Thoracic aorta (tissue), 2 donors: ENCODE results near the gene CCNQ. TPM values are rescaled to one million over a fixed set of nuclear protein-coding genes. Genes with fewer than 3 reads are reported as not detected.

Source experiments
- ATAC-seq: fragments of 150-250 bp; one replicate; pipeline ENCODE4 v1.8.0; 2017; ENCODE audit warnings: low read depth; ENCODE audit not compliant: insufficient number of reproducible peaks, low FRiP score
- DNase-seq: peaks from one replicate; pipeline ENCODE4 v3.0.0-alpha.2; 2020; ENCODE audit warnings: low spot score
- H3K27ac ChIP-seq, 2 donors: fragments of 200-600 bp; sonication (generic); 1 replicate in 1 of 2; 2 replicates in 1 of 2; pipeline ENCODE4 v1.5.1; 2016; ENCODE audit warnings: mild to moderate bottlenecking in 2 of 2, moderate library complexity in 2 of 2
- H3K27me3 ChIP-seq: fragments of 200-600 bp; sonication (generic); replicated peaks from 2 replicates; pipeline ENCODE4 v1.6.0; 2016; ENCODE audit warnings: mild to moderate bottlenecking; ENCODE audit not compliant: insufficient read depth
- H3K36me3 ChIP-seq: fragments of 200-600 bp; sonication (generic); one replicate; pipeline ENCODE4 v1.5.1; 2016
- H3K4me1 ChIP-seq, 2 donors: fragments of 200-600 bp; sonication (generic); 1 replicate in 1 of 2; 2 replicates in 1 of 2; pipeline versions ENCODE4 v1.5.1 to v1.6.0; 2016; ENCODE audit warnings: low read depth in 2 of 2, mild to moderate bottlenecking in 1 of 2; ENCODE audit not compliant: control insufficient read depth in 1 of 2
- H3K4me3 ChIP-seq: fragments of 200-600 bp; sonication (generic); 2 replicates; pipeline ENCODE4 v1.5.1; 2016; ENCODE audit warnings: mild to moderate bottlenecking
- H3K9me3 ChIP-seq: fragments of 200-600 bp; sonication (generic); 2 replicates; pipeline ENCODE4 v1.5.1; 2016
- CTCF ChIP-seq: fragments of 200-600 bp; sonication (generic); IDR thresholded peaks from one replicate; pipeline ENCODE4 v1.5.1; 2019; ENCODE audit warnings: antibody characterized with exemption
- total RNA-seq, 2 donors: library from RNA; depleted of rRNA; stranded (reverse); fragments of >200 nt; gene quantifications; one replicate each; pipeline versions ENCODE4 v1.1.0 to v1.2.3, GENCODE V29; 2016

CCNQ gene
- total RNA-seq, 2 donors from 2014 or later, result 27.2 to 36.3 TPM

DNA sequence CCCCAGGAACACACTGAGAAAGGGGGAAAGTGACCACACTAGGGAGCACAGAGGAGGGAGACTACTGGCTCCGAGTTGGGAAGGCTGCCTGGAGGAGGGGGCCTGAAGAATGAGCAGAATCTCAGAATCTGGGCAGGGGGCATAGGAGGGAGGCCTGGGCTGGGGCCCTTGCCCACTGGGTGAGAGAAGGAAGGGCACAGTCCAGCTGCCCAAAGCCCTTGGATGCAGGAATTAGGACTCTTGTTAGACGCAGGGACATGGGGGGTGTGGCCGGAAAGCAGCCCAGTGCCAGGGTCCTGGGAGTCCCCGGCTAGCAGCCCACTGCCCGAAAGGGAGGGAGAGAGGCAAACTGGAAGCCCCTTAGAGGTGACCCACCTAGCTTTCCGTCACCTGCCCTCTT lies 46.2 kb upstream of the CCNQ start:
- ATAC-seq, result no peak
- H3K4me3 ChIP-seq, result no peak overlapping the region
- H3K27me3 ChIP-seq, result no peaks in the 10 kb centered on the region
- H3K27ac ChIP-seq, result no peak overlapping the region
- no peaks in the 10 kb centered on the region for H3K9me3 ChIP-seq
- no peaks in the 10 kb centered on the region for H3K36me3 ChIP-seq
- DNase-seq, result no peak
- peaks cover 0 to 20% of the 10 kb centered on the region in 2 donors for H3K4me1 ChIP-seq
- no peak for TF ChIP-seq CTCF

GRCh38 chrX:153644356-153645125 lies 45.6 kb upstream of the CCNQ start:
- TF ChIP-seq CTCF, result no peak
- peaks cover 0 to 20% of the 10 kb centered on the region in 2 donors for H3K4me1 ChIP-seq
- H3K4me3 ChIP-seq, result no peak overlapping the region
- H3K27ac ChIP-seq, result no peak overlapping the region
- H3K36me3 ChIP-seq, result no peaks in the 10 kb centered on the region
- DNase-seq (no peak), ATAC-seq (no peak)
- H3K9me3 ChIP-seq, result no peaks in the 10 kb centered on the region
- no peaks in the 10 kb centered on the region for H3K27me3 ChIP-seq

DNA sequence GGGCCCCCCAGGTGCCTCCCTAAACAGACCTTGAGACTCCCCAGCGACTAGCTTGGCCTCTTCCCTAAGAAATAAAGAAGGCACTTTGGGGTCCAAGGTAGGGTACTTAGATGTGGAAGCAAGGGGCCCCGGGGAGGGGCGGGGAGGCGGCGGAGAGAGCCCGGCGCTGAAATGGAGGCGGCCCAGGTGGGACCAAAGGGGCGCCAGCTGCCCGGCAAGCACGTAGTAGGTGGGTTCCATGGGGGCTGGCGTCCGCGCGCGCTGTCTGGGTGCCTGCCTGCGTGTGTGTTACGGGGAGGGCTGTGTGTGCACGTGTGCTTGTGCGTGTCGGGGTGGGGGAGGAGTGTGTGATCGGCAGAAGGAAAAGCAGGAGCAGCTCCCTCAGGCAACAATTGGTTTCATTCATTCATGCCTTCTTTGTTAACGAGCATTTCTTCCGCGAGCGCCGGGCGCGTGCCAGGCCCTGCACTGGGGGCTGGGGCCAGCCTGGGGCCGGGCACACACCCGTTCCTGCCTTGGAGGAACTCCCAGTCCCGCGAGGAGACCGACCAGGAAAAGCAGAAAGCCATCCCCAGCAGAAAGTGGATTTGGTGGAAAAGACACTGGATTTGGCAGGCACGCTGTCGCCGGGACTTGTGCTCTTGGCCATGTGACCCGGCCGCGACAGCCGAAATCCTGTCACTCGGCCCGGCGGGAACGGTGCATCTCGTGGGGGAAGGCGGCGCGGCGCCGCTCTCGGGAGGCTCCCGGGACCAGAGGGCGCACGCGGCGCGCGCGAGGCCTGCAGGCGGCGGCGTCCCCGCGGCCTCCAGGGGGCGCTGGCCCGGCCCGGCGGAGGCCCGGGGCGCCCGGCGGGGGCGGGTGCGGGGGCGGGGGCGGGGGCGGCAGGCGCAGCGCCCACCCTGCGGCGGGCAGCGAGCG lies 44.8 kb upstream of the CCNQ start:
- Histone ChIP-seq H3K4me3 (peak overlapping the region; percentile 33), H3K27me3 (no peaks in the 10 kb centered on the region), H3K36me3 (no peaks in the 10 kb centered on the region), H3K9me3 (no peaks in the 10 kb centered on the region), H3K27ac (no peak overlapping the region), H3K4me1 (peaks cover 0 to 20% of the 10 kb centered on the region in 2 donors)
- no peak for ATAC-seq
- no peak for TF ChIP-seq CTCF
- DNase-seq, result no peak

- H3K27me3 ChIP-seq, result no peaks in the 10 kb centered on the region
- H3K4me3 ChIP-seq, result no peak overlapping the region
- no peak for TF ChIP-seq CTCF
- H3K27ac ChIP-seq, result no peak overlapping the region
- ATAC-seq (no peak), DNase-seq (no peak)
- no peaks in the 10 kb centered on the region for H3K9me3 ChIP-seq
- no peaks in the 10 kb centered on the region for H3K36me3 ChIP-seq
- peaks cover 0 to 20% of the 10 kb centered on the region in 2 donors for H3K4me1 ChIP-seq
Observed at GRCh38 chrX:153642655-153643430, 43.9 kb upstream of the CCNQ start.
